ENCODE results near the gene MCRIP1.

MCRIP1 gene, protein sequence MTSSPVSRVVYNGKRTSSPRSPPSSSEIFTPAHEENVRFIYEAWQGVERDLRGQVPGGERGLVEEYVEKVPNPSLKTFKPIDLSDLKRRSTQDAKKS

DNA sequence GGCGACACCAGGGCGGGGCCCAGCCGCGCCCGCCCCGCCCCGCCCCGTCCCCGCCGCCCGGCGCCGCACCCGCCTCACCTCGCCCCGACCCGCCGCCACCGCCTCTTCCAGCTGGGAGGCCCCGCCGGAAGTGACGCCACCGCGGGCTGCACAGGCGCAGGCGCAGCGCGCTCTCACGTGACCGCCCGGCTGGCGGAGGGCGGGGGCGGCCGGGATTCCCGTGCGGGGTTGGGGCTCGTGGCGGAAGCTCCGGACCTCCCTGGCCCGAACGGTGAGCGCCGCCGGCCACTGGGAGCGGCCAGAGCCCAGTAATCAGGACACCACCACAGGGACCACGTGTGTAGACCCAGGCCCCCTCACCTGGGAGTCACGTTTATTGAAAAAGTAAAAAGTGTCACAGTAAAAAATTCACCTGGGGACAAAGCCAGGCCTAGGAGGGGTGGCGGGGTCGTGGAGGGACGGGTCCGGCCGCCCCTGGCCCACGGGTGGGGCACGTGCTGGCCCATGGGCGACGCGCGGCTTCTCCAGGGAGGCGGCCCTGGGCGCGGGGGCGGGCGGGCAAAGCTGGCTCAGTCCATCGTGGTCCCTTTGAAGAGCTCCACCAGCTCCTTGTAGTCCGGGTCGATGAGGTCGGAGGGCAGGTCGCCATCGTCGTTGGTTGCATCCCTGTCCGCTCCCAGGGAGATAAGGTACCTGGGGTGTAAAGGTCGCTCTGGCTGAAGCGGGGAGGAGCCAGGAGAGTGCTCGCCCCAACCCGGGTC is at the start of gene MCRIP1:
Gene MCRIP1, minus strand, starts transcription at position 132 of the 761 bp plus-strand sequence. CDS start 8,785 bp downstream, outside the sequence.
- peak; percentile 99 for DNase-seq

DNA sequence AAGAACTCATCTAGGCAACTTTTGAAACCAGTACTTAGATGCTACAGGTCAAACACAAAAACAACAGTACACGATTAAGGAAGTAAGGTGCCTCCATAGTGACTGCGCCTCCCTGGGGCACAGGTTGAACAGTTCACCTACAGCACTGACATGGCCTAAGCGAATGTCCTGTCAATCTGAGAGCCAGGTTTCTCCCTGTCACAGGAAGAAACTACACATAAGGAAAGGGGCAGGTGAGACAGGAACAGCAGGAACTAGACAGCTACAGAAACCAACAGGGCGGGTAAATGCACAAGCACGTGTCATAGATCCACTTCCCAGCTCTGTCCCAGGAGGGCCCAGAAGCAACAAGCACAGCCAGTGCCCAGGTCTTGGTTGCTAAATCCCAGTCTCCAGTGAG is 46.0 kb upstream of the MCRIP1 start:
- DNase-seq, result no peak

DNA sequence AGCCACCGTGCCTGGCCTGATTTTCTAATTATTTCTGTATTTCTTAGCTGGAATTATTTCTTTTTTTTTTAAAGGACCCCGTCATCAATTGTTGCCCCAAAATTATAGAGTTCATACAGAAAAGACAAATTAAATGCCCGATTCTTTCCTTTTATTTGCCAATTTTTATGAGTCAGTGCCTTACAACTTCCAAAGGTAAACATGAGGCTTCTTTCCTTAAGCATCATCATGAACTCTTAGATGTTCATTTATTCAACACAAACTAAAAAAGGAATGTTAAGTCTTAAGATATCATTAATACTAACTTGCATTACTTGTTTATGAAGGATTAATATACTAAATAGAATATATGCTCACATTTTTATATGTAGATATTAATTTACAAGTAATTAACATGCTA is 45.2 kb upstream of the MCRIP1 start:
- no peak for DNase-seq

DNA sequence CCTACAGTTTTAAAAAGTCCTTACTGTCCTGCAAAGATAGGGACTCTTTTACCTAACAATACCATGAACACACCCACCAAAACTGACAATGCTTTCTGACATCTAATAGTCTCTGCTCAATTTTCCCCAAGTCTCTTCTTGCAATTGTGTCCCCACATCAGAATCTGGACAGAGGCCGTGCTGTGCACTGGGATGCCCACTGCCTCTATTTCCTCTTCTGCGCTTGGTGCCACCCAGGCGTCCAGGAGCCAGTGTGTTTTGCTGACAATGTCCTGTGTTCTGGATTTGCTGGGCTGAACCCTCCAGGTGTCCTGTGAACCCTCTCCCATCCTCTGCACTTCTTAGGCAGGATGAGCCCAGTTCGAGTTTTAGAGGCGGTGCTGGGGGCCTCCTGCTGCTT is 44.5 kb upstream of the MCRIP1 start:
- DNase-seq, result no peak

DNA sequence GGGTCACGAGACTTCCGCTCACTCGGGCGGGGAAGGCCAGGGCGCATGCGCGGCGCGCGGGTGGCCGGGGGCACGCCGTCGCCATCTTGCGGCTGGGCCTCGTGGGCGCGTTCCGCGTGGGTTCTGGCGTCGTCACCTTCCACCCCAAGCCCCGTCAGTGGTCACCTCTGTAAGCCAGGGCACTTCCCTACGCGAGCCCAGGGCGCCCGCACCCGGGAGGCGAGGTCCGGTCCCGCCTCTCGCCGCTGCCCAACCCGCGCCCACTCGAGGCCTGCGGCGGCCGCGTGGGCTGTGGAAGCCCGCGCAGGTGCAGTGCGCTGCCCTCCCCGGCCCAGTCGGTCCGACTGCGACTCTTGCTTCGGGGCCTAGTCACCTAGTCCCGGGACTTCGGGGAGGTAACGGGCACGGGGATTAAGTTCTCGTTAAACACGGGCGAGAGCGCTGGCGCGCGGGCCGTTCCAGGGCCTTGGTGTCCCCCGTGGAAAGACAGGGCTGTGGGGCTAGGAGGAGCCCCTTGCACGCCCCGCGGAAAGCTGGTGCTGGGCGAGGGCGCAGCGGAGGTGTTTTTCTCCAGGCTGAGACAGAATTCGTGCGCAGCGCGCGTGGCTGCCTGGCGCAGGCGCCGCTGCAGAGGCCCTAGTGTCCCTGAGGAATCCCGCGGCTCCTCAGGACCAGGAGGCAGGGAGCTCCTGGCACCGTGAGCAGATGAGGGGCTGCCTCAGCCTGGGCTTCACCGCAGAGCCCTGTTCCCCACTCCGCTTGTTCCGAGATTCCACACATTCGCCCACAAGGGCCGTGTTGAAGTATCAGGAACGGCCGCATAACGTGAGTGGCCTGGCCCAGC is 38.5 kb upstream of the MCRIP1 start:
- DNase-seq, result peak; percentile 95

DNA sequence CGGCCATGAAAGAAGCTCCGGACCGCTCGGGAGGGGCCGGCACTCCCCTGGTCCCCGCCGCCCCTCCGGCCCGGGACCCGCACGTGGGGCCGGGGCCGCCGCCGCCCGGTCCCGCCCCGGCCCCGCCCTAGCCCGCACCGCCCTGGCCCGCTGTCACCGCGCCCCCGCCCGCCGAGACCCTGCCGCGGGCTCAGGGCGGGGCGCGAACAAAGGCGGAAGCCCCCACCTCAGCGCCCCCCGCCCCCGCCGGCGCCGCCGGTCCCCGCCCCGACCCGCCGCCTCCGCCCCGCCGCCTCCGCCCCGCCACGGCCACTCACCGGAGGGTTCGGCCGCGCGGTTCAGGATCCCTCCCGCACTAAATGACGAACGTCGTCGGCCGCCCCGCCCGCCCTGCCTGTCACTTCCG is 37.9 kb upstream of the MCRIP1 start, which contains the start of gene ARHGDIA:
Gene ARHGDIA, minus strand, starts transcription at position 357 of the 406 bp plus-strand sequence. CDS start 1,407 bp downstream, outside the sequence.
- DNase-seq, result no peak

DNA sequence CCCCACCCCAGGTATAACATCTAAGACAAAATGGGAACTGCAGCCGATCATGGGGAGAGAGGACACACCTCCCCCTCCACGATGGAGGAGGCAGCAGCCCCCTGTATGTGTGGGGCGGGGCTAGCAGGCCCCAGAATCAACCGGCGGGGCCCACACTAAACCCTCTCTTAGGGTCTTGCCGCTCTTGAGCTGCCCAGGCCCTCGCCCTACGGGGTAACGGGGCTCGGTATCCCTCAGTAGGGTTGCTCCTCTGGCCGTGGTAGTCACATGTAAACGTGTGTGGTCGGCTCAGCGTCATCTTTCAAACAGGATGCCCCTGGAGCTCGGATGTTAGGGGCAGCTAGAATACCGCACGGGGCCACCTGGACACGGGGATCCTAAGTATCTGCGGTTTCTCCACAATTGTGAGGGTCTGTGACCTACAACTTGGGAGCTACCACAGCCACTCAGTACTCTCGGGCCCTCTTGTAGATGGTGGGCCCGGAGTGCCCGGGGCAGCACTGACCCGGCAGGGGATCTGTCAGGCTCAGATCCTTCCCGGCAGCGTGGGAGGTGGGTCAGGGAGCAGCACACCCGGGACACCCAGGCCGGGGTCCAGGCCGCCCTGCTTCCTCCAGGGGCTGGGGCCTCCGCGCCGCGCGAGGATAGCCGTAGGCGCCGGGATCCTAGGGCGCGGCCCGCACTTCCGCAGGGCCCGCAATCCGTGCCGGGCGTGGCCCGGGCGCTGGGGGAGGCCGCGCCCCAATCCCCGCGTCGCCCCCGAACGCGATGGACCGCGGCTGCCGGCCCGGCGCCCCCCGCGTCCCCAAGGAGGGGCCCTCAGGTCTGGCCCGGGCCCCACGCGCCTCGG is 37.3 kb upstream of the MCRIP1 start:
- DNase-seq, result peak; percentile 29

DNA sequence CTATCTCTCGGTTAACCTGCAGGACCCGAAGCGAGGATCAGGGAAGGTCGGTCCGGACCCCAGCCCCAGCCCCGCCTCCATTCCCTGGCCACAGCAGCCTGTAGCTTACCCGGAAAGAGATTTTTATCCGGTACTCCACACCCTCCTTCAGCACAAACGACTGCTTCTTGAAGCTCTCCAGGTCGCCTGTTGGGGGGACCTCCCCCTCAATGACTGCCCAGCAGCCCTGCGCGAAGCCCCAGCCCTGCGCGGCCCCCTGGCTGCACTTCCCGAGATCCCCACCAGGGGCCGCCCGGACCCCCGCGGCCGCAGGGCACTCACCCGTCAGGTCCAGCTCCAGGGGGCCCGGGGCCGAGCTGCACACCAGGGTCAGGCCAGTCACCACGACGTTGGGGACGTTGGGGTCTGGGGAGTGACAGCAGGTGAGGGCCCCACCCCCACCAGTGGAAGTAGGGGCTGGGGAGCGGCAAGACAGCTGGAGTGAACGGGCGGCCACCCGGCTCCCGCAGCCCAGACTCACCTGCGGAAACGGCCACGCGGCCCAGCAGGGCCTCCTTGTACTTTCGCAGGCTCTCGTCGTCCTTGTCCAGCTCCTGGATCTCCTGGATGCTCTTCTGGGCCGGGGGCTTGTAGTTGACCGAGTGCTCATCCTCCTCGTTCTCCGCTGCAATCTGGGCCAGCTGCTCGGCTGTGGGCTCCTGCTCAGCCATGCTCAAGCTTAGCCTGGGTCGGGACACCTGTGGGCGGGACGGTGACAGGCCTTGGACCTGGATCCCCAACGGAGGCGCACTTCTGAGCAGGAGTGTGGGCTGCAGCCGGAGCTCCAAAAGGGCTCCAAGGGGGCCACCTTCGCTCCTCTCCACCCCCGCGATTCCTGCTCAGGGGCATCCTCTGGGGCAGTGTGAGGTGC is 36.4 kb upstream of the MCRIP1 start:
- DNase-seq, result no peak

DNA sequence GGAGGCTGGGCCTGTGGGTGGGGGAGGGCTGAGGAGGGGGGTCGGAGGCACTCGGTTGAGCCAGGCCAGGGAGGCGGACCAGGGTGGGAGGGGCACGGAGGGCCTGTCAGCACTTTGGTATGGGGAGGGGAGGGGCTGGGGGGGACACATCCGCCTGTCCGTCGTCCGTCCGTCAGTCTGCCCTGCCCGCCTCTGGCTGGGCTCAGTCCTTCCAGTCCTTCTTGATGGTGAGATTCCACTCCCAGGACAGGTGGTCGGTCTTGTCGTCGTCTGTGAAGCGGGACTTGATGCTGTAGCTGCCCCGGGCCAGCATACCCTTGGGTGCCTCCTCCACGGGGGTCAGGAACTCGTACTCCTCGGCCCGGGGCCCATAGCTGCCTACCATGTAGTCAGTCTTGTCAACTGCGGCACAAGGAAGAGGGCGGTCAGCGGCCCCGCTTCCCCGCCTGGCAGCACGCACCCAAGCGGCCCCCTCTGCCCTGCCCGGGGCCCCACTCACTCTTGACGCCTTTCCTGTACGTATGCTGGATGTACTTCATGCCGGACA is 35.7 kb upstream of the MCRIP1 start:
- DNase-seq, result no peak

DNA sequence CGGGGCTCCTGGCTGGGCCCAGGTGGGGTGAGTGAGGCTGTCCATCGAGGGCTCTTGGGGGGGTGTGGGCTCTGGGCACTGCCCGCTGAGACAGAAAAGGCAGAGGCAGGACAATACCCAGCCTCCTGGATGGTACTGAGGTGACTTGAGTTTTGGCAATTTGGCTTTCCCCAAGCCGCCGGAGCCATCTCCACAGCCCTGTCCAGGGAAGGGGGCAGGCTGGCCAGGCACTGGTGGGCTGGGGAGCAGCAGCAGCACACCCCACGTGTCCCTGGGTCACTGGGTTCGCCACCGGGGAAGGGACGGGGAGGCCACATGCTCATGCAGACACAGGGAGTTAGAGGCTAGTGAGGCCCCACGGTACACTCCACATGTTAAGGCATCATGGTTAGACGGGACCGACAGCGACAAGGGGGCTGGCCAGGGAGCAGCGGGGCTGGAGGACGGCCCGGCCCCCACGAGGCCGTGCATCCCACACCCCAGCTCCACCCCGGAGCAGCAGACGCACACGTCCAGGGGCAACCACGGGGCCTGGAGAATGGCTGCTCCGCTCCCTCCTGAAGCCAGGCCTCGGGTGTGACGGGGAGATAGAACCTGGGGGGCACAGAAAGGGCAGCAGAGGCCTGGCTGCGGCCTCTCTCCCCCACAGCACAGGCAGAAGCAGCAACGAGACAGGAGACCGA is 35.0 kb upstream of the MCRIP1 start:
- no peak for DNase-seq

DNA sequence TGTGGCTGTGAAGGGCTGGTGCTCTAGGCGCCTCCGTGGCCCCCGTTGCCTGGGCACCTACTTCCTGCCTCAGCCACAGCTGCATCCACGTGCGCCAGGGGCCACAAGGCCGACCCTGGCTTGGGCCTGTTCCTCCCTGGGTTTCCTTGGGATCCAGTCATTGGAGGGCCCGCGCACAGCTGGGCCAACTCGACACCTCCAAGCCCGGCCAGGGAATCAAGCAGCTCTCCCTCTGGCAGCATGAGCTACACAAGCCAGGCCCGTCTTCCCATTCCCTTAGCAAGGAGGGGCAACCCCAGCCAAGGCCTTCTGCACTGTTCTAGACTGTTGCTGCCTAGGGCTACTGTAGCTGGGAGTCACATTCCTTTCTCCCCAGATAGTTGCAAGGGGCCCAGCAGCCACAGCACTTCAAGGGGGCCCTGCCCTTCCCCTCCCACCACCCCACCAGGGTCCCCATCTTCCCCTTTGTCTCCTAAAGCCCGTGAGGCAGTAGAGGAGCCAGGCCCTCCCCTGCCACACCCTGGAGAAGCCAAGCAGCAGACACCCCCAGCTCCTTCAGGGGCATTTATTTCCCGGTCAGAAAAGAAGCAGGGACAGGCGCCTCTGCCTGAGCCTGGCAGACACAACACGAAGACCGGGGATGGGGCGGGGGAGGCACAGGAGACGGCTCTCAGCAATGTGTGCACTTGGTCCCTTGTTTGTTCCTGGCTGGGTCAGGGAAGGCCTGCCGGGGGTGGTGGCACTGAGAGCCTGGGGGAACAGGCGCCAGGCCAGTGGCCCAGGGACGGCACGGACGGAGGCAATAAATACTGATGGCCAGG is 34.3 kb upstream of the MCRIP1 start:
- DNase-seq, result peak; percentile 17

DNA sequence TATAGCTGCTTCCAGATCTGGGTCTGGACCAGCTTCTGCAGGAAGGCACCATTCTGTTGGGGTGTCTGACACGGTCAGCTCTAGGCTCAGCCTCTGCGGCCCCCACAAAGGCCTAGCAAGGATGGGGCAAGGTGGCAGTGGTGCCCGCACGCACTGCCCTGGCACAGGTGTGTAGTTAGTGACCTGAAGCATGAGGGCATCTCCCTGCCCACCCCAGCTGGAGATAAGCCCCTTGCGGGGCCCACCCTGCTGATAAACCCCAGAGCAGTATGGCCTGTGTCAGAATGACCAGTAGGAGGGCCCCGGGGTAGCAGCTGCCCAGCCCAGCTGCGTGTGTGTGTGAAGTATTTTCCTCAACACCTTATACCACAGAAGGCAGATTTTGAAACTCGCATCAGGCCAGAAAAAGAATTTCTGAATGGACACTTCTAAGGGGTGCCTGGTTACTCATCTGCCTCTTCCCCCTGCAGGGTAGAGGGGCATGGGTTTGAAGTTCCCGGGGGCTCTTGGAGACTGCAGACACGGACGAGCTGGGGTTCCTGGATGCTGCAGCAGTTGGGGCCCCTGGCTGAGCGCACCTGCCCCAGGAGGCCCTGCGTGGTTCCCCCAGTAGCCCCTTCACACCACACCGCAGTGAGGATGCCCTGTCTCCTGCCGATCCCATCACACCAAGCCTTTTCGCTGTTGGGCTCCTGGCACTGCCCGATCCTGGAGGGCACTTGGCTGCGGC is 33.5 kb upstream of the MCRIP1 start:
- DNase-seq, result no peak

DNA sequence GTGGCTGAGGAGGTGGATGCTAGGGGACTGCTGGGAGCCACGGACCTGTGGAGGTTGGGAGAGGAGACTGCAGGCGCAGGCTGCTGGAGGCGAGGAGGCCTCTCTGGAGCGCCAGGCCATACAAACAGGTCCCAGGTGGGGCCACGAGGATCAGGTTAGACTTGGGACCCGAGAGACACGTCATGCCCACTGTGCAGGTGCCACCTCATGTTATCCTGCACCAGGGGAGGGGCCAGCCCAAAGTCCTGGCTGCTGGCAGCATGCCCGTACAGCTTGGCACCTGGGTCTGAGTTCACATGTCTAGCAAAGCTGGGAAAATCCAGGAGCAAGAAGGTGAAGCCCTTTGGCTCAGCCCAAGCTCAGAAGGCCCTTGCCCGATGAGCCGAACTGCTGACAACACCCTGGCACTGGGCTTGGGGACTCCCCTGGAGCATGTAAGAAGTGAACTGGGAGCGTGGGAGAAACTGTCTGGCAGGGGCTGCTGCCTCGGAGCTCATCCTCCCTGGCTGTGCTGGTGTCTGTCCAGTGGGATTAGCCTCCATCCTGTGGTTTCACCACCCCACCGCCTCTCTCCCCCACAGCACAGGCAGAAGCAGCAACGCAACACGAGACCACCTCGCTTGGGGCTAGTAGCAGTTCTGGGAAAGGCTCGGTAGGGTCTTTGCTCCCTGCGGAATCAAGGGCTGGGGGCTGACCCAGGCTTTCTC is 32.8 kb upstream of the MCRIP1 start:
- DNase-seq, result no peak

DNA sequence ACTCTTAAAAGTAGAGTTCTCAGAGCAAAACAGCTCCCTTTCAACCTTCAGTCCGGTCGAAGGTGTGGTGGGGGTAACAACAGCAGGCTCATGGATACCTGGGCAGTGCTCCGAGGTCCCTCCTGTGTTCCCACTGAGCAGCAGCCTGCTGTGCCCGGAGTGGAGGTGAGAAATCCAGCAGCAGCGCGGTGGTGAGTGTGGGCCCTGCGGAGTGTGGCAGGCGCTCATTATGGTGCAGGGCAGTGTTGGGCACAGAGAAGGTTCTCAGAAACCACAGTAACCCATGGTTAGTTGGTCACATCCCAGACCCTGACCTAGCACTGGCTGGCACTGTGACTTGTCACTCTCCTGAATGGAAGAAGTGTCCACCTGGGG is 32.3 kb upstream of the MCRIP1 start:
- DNase-seq, result no peak

DNA sequence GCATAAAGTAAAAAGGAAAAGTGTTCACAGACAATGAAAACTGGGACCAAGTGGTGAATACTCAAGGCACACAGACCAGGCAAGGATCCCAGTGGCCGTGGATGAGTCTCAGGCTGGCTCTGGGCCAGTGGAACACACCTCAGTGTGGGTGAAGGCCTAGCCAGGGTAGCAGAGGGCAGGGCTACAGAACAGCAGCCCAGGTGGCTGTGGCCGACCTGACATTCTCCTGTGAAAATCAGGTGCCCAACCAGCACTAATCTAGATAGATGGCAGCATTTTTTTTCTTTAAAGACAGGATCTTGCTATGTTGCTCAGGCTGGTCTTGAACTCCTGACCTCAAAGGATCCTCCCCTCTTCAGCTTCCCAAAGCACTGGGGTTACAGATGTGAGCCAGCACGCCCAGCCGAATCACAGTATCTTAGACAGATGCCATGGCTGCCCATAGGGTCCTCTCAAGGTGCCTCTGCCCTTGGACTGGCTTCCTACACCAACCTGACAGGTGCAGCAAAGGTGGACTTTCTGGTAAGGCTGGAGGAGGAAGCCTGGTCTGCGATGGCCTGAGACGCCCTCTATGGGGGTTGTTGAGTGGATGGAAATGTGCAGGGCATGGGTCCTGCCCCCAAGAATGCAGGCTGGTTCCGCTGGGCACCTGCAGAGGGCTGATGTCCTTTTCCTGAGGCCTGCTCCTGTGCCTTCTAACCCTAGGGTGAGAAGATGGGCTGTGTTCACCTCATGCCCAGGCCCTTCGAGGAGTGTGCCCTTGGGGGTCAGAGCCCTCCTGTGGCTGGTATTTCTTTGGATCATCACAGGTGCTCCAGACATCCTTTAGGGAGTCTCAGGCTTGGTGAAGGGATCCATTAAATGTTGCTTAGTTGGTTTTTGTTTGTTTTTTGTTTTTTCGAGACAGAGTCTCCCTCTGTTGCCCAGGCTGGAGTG is 31.0 kb upstream of the MCRIP1 start:
- DNase-seq, result no peak

DNA sequence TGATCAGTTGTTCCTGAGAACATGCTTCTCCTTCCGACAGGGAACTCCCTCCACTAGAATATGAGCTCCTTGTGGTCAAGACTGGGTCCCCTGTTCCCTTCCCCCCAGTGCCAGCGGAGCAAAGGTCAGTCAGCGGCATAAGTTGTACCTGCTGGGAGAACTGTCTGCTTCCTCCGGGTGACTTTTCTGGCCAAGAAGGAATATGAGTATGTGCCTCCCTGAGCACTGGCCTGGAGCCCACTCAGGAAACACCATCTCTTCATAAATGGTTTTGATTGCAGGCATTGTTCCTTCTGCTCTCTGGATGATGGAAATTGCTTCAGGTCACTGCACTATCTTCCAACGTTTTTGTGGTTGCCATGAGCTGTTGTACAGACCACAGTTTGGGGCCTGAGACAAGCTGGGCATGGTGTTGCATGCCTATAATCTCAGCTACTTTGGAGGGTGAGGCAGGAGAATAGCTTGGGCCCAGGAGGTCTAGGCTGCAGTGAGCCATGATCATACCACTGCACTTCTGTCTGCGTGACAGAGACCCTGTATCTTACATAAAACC is 30.1 kb upstream of the MCRIP1 start:
- no peak for DNase-seq
